ENCODE measurements around the gene PHLPP1. TPM values are rescaled to one million over a fixed set of nuclear protein-coding genes. Genes with fewer than 3 reads are reported as not detected.

The PHLPP1 gene
- total RNA-seq, 4 donors from 2014 or later: 17.7 to 29.5 (median 25.5) TPM

- in situ Hi-C loops (cut with MboI; ENCODE audit: low pct_ligation_motif_present in 1 of 4, low pct_unique_long_range_greater_than_20kb in 1 of 4, low sequenced_read_pairs in 3 of 4): no loop called here
- Histone ChIP-seq H3K4me3 (no peak overlapping the region), H3K9me3 (no peaks in the 10 kb centered on the region), H3K4me1 (peaks cover 0 to 18% (median 4%) of the 10 kb centered on the region in 4 donors), H3K27me3 (no peaks in the 10 kb centered on the region), H3K27ac (no peak overlapping the region), H3K36me3 (no peaks in the 10 kb centered on the region)
- WGBS, 2 donors (ENCODE audit: low coverage in 1 of 2): 69 to 76% methylated on average over 4 of the region's 4 CpGs
- DNase-seq: no peak
- TF ChIP-seq POLR2AphosphoS5 (IDR thresholded peaks at IDR 0.05): no peak
- TF ChIP-seq EP300 (IDR thresholded peaks at IDR 0.05; ENCODE audit: low read depth): no peak
- TF ChIP-seq, protein P1, sequence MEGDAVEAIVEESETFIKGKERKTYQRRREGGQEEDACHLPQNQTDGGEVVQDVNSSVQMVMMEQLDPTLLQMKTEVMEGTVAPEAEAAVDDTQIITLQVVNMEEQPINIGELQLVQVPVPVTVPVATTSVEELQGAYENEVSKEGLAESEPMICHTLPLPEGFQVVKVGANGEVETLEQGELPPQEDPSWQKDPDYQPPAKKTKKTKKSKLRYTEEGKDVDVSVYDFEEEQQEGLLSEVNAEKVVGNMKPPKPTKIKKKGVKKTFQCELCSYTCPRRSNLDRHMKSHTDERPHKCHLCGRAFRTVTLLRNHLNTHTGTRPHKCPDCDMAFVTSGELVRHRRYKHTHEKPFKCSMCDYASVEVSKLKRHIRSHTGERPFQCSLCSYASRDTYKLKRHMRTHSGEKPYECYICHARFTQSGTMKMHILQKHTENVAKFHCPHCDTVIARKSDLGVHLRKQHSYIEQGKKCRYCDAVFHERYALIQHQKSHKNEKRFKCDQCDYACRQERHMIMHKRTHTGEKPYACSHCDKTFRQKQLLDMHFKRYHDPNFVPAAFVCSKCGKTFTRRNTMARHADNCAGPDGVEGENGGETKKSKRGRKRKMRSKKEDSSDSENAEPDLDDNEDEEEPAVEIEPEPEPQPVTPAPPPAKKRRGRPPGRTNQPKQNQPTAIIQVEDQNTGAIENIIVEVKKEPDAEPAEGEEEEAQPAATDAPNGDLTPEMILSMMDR (IDR thresholded peaks at IDR 0.05): no peak
- TF ChIP-seq POLR2A (IDR thresholded peaks at IDR 0.05): no peak
- intact Hi-C loops (cut with DNase I; ENCODE audit: low total_unique reads): no loop called here
Observed at GRCh38 chr18:62881509-62882016, 166.2 kb downstream of the PHLPP1 start.

- in situ Hi-C loops (cut with MboI; ENCODE audit: low pct_ligation_motif_present in 1 of 4, low pct_unique_long_range_greater_than_20kb in 1 of 4, low sequenced_read_pairs in 3 of 4): no loop called here
- TF ChIP-seq POLR2A (IDR thresholded peaks at IDR 0.05): no peak
- no peak for TF ChIP-seq POLR2AphosphoS5 (IDR thresholded peaks at IDR 0.05)
- TF ChIP-seq EP300 (IDR thresholded peaks at IDR 0.05; ENCODE audit: low read depth): no peak
- TF ChIP-seq, protein P1 (IDR thresholded peaks at IDR 0.05): no peak
- intact Hi-C loops (cut with DNase I; ENCODE audit: low total_unique reads): no loop called here
- H3K27ac ChIP-seq: no peak overlapping the region
- no peaks in the 10 kb centered on the region for H3K27me3 ChIP-seq
- DNase-seq: no peak
- no peaks in the 10 kb centered on the region for H3K9me3 ChIP-seq
- 89 to 92% methylated on average over 6 of the region's 6 CpGs for WGBS, 2 donors (ENCODE audit: low coverage in 1 of 2)
- no peak overlapping the region for H3K4me3 ChIP-seq
- no peaks in the 10 kb centered on the region for H3K36me3 ChIP-seq
- H3K4me1 ChIP-seq: peaks cover 0 to 12% (median 0%) of the 10 kb centered on the region in 4 donors
Observed at GRCh38 chr18:62883937-62884735, 168.8 kb downstream of the PHLPP1 start.

DNA sequence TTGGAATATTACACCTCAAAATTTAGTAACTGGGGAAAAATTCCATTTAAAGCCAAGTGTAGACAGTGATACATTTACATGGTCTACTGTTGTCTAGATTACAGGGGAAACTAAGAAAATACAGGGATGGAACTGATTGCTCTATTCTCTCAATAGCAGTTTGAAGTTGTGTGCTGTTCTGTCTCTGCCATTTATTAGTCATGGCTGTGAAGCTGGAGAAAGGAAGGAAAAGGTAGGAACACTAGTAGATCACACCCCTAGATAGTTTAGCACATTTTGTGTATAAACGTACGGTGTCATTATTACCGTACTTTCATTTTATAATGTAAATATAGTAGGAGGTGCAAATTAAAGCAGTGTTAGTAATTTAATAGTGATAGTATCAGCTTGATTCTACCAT, 170.5 kb downstream of the PHLPP1 start:
- intact Hi-C loops (cut with DNase I; ENCODE audit: low total_unique reads): no loop called here
- H3K36me3 ChIP-seq: no peaks in the 10 kb centered on the region
- H3K4me1 ChIP-seq: peaks cover 0 to 12% (median 0%) of the 10 kb centered on the region in 4 donors
- no peaks in the 10 kb centered on the region for H3K27me3 ChIP-seq
- no peak overlapping the region for H3K4me3 ChIP-seq
- WGBS, 2 donors (ENCODE audit: low coverage in 1 of 2): 78 to 85% methylated on average over 3 of the region's 3 CpGs
- DNase-seq: no peak
- H3K27ac ChIP-seq: no peak overlapping the region
- in situ Hi-C loops (cut with MboI; ENCODE audit: low pct_ligation_motif_present in 1 of 4, low pct_unique_long_range_greater_than_20kb in 1 of 4, low sequenced_read_pairs in 3 of 4): no loop called here
- TF ChIP-seq POLR2AphosphoS5 (IDR thresholded peaks at IDR 0.05) (no peak), EP300 (IDR thresholded peaks at IDR 0.05; ENCODE audit: low read depth) (no peak), POLR2A (IDR thresholded peaks at IDR 0.05) (no peak)
- TF ChIP-seq, protein P1 (IDR thresholded peaks at IDR 0.05): no peak
- H3K9me3 ChIP-seq: no peaks in the 10 kb centered on the region

DNA sequence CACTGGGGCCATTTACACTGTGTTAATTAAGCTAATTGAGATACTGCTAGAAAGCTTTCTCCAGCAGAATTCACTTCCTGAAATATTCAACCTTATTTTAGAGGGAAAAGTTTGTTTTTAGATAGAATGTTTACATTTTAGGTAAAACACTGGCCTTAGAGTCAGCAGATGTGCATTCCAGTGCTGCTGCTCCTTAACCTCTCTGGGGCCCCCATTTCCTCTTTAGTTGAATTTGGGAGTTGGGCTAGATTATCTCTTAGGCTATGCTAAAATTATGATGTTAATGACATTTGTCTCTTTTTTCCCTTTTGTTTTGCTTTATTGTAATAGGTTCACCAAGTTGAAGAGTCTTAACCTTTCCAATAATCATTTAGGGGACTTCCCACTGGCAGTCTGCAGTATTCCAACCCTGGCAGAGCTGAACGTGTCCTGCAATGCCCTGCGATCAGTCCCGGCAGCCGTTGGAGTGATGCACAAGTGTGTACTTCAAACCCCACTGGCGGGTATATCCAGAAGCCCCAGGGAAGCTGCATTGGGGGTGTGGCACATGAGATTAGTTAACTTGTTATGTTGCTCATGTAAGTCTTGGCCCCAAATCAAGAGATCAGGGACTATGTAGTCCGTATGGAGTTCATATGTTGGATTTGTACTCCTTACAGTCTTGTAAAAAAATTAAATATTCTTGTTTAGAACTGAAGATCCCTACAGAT, 179.5 kb downstream of the PHLPP1 start:
- DNase-seq: no peak
- H3K36me3 ChIP-seq: no peaks in the 10 kb centered on the region
- 85% methylated on average over 6 of the region's 6 CpGs for WGBS, 2 donors (ENCODE audit: low coverage in 1 of 2)
- intact Hi-C loops (cut with DNase I; ENCODE audit: low total_unique reads) (no loop called here), in situ Hi-C loops (cut with MboI; ENCODE audit: low pct_ligation_motif_present in 1 of 4, low pct_unique_long_range_greater_than_20kb in 1 of 4, low sequenced_read_pairs in 3 of 4) (no loop called here)
- no peak overlapping the region for H3K27ac ChIP-seq
- H3K9me3 ChIP-seq: no peaks in the 10 kb centered on the region
- TF ChIP-seq EP300 (IDR thresholded peaks at IDR 0.05; ENCODE audit: low read depth) (no peak), POLR2AphosphoS5 (IDR thresholded peaks at IDR 0.05) (no peak), POLR2A (IDR thresholded peaks at IDR 0.05) (no peak)
- TF ChIP-seq, protein P1 (IDR thresholded peaks at IDR 0.05): no peak
- no peaks in the 10 kb centered on the region for H3K27me3 ChIP-seq
- no peak overlapping the region for H3K4me3 ChIP-seq
- no peaks in the 10 kb centered on the region for H3K4me1 ChIP-seq
